SU-DHL-6 (cell line): ENCODE measurements around the gene KCNK2.

Experiments
- H2AFZ ChIP-seq: fragments of 200-600 bp; sonication (generic); 2 replicates; pipeline ENCODE4 v1.6.1; 2014; ENCODE audit warnings: low read depth, mild to moderate bottlenecking, moderate library complexity, mixed read lengths, antibody characterized with exemption, low read length; ENCODE audit not compliant: severe bottlenecking
- H3F3A ChIP-seq: fragments of 200-600 bp; shearing (Covaris generic); 2 replicates; pipeline ENCODE4 v1.6.0; 2016; ENCODE audit warnings: antibody characterized with exemption, mild to moderate bottlenecking; ENCODE audit not compliant: insufficient read depth
- H3K27ac ChIP-seq: fragments of 200-600 bp; sonication (generic); 2 replicates; pipeline ENCODE4 v1.5.1; 2016; ENCODE audit warnings: low read depth, mild to moderate bottlenecking, low read length, moderate library complexity, mixed read lengths
- H3K27me3 ChIP-seq: fragments of 200-600 bp; sonication (generic), shearing (Covaris generic); 2 replicates; pipeline ENCODE4 v1.6.0; 2014; ENCODE audit warnings: mild to moderate bottlenecking, low read length
- H3K36me3 ChIP-seq: fragments of 200-600 bp; sonication (generic); 2 replicates; pipeline ENCODE4 v1.6.1; 2014; ENCODE audit warnings: mild to moderate bottlenecking, low read length, mixed read lengths
- H3K4me2 ChIP-seq: fragments of 300-600, 200-600 bp; shearing (Covaris generic), sonication (generic); 2 replicates; pipeline ENCODE4 v1.6.0; 2014; ENCODE audit warnings: low read length, low read depth, mild to moderate bottlenecking; ENCODE audit not compliant: poor library complexity, severe bottlenecking
- H3K4me3 ChIP-seq: fragments of 200-600 bp; sonication (generic); 2 replicates; pipeline ENCODE4 v1.5.1; 2014; ENCODE audit warnings: antibody characterized with exemption, low read length, mild to moderate bottlenecking, mixed read lengths; ENCODE audit not compliant: insufficient read depth, poor library complexity, severe bottlenecking
- H3K79me2 ChIP-seq: fragments of 200-600 bp; sonication (generic); 2 replicates; pipeline ENCODE4 v1.6.1; 2014; ENCODE audit warnings: mild to moderate bottlenecking, low read length, moderate library complexity; ENCODE audit not compliant: insufficient read depth
- H3K9ac ChIP-seq: fragments of 200-600 bp; sonication (generic); 2 replicates; pipeline ENCODE4 v1.7.0; 2014; ENCODE audit warnings: mild to moderate bottlenecking, low read length
- H3K9me2 ChIP-seq: fragments of 200-600 bp; sonication (generic); replicated peaks from 2 replicates; pipeline ENCODE4 v1.6.1; 2014; ENCODE audit warnings: low read length; ENCODE audit not compliant: insufficient read depth
- H3K9me3 ChIP-seq: fragments of 200-600 bp; sonication (generic); 2 replicates; pipeline ENCODE4 v1.6.1; 2014; ENCODE audit warnings: low read length, mixed read lengths; ENCODE audit not compliant: insufficient read depth
- H4K20me1 ChIP-seq: fragments of 200-600 bp; sonication (generic); 2 replicates; pipeline ENCODE4 v1.6.1; 2014; ENCODE audit warnings: low read depth, mild to moderate bottlenecking, antibody characterized with exemption, low read length, moderate library complexity, mixed read lengths
- CTCF ChIP-seq: fragments of 200-600 bp; sonication (generic); IDR thresholded peaks from one replicate; pipeline ENCODE4 v1.5.1; 2017; ENCODE audit warnings: antibody characterized with exemption, mild to moderate bottlenecking, low read length, moderate library complexity; ENCODE audit not compliant: insufficient read depth, poor library complexity, severe bottlenecking
- EZH2phosphoT487 ChIP-seq: fragments of 200-600 bp; sonication (generic), shearing (Covaris generic); conservative IDR thresholded peaks from 2 replicates; pipeline ENCODE4 v1.6.1; 2018; ENCODE audit warnings: mild to moderate bottlenecking, antibody characterized with exemption, low read length, moderate library complexity, mixed read lengths

KCNK2 gene

GRCh38 chr1:215264649-215265048 lies 182.1 kb downstream of the KCNK2 start:
- no peaks in the 10 kb centered on the region for H4K20me1 ChIP-seq
- no peak overlapping the region for H3K4me2 ChIP-seq
- peaks cover 3% of the 10 kb centered on the region; the same call in 1 of the 2 replicates for H3K9me3 ChIP-seq
- no peaks in the 10 kb centered on the region for H3K79me2 ChIP-seq
- no peak overlapping the region for H3K4me3 ChIP-seq
- H3K27me3 ChIP-seq, result no peaks in the 10 kb centered on the region
- H3K9me2 ChIP-seq, result no peaks in the 10 kb centered on the region
- no peak overlapping the region for H3K9ac ChIP-seq
- H3K36me3 ChIP-seq, result no peaks in the 10 kb centered on the region
- TF ChIP-seq EZH2phosphoT487 (no peak), CTCF (no peak)
- no peak overlapping the region for H3K27ac ChIP-seq
- H2AFZ ChIP-seq, result no peak overlapping the region
- no peaks in the 10 kb centered on the region for H3F3A ChIP-seq

GRCh38 chr1:215267495-215267894 lies 185.0 kb downstream of the KCNK2 start:
- Histone ChIP-seq H3K9me3 (peaks cover 3% of the 10 kb centered on the region; the same call in 1 of the 2 replicates), H3K4me3 (no peak overlapping the region), H3K4me2 (no peak overlapping the region), H3K36me3 (no peaks in the 10 kb centered on the region), H3K79me2 (no peaks in the 10 kb centered on the region), H4K20me1 (no peaks in the 10 kb centered on the region), H2AFZ (no peak overlapping the region), H3K9ac (no peak overlapping the region), H3F3A (no peaks in the 10 kb centered on the region), H3K27me3 (no peaks in the 10 kb centered on the region), H3K9me2 (no peaks in the 10 kb centered on the region), H3K27ac (no peak overlapping the region)
- TF ChIP-seq CTCF, result no peak
- no peak for TF ChIP-seq EZH2phosphoT487

GRCh38 chr1:215269955-215270354 lies 187.4 kb downstream of the KCNK2 start:
- Histone ChIP-seq H3K9me3 (peaks cover 3% of the 10 kb centered on the region; the same call in 1 of the 2 replicates), H3K36me3 (no peaks in the 10 kb centered on the region), H3K27me3 (no peaks in the 10 kb centered on the region), H3K27ac (no peak overlapping the region), H3K79me2 (no peaks in the 10 kb centered on the region), H3K4me3 (no peak overlapping the region), H3K9ac (no peak overlapping the region), H3K9me2 (no peaks in the 10 kb centered on the region), H2AFZ (no peak overlapping the region), H3K4me2 (no peak overlapping the region), H3F3A (no peaks in the 10 kb centered on the region), H4K20me1 (no peaks in the 10 kb centered on the region)
- TF ChIP-seq EZH2phosphoT487 (no peak), CTCF (no peak)
